Measurements from ENCODE around the gene NUBPL.
"Not testable (repeated sequence)": the region's sequence is repeated elsewhere in the genome, so short reads cannot be mapped to it uniquely, and the experiment has no call there.

NUBPL gene

GRCh38 chr14:31884238-31884637 is 323.0 kb downstream of the NUBPL start:
- Histone ChIP-seq H3K36me3 (ENCODE audit: insufficient read depth, low read length) (no peaks in the 10 kb centered on the region), H3K4me1 (ENCODE audit: insufficient read depth, low read length) (no peaks in the 10 kb centered on the region), H3K9ac (ENCODE audit: low read depth, low read length) (no peak overlapping the region), H3K27me3 (ENCODE audit: insufficient read depth, low read length) (no peaks in the 10 kb centered on the region), H3K9me3 (ENCODE audit: insufficient read depth, low read depth, low read length) (no peaks in the 10 kb centered on the region), H3K27ac (ENCODE audit: low read depth, low read length) (no peak overlapping the region), H3K4me3 (ENCODE audit: low read length) (no peak overlapping the region)
- WGBS = 100% methylated on average over 2 of the region's 2 CpGs

GRCh38 chr14:31884776-31885379 is 323.7 kb downstream of the NUBPL start:
- Histone ChIP-seq H3K9me3 (ENCODE audit: insufficient read depth, low read depth, low read length) (no peaks in the 10 kb centered on the region), H3K27me3 (ENCODE audit: insufficient read depth, low read length) (no peaks in the 10 kb centered on the region), H3K27ac (ENCODE audit: low read depth, low read length) (no peak overlapping the region), H3K4me1 (ENCODE audit: insufficient read depth, low read length) (no peaks in the 10 kb centered on the region), H3K4me3 (ENCODE audit: low read length) (no peak overlapping the region), H3K36me3 (ENCODE audit: insufficient read depth, low read length) (no peaks in the 10 kb centered on the region), H3K9ac (ENCODE audit: low read depth, low read length) (no peak overlapping the region)
- WGBS = 73% methylated on average over 7 of the region's 7 CpGs

- 98% methylated on average over 3 of the region's 3 CpGs for WGBS
- H3K4me1 ChIP-seq (ENCODE audit: insufficient read depth, low read length) = no peaks in the 10 kb centered on the region
- no peak overlapping the region for H3K4me3 ChIP-seq (ENCODE audit: low read length)
- H3K36me3 ChIP-seq (ENCODE audit: insufficient read depth, low read length) = no peaks in the 10 kb centered on the region
- no peaks in the 10 kb centered on the region for H3K9me3 ChIP-seq (ENCODE audit: insufficient read depth, low read depth, low read length)
- no peak overlapping the region for H3K27ac ChIP-seq (ENCODE audit: low read depth, low read length)
- no peaks in the 10 kb centered on the region for H3K27me3 ChIP-seq (ENCODE audit: insufficient read depth, low read length)
- H3K9ac ChIP-seq (ENCODE audit: low read depth, low read length) = no peak overlapping the region
Observed at GRCh38 chr14:31886156-31886835, 325.1 kb downstream of the NUBPL start.

GRCh38 chr14:31887929-31888580 is 326.9 kb downstream of the NUBPL start:
- Histone ChIP-seq H3K27me3 (ENCODE audit: insufficient read depth, low read length) (no peaks in the 10 kb centered on the region), H3K9ac (ENCODE audit: low read depth, low read length) (no peak overlapping the region), H3K36me3 (ENCODE audit: insufficient read depth, low read length) (no peaks in the 10 kb centered on the region), H3K4me1 (ENCODE audit: insufficient read depth, low read length) (peaks cover 13% of the 10 kb centered on the region; the same call in 1 of the 2 replicates), H3K4me3 (ENCODE audit: low read length) (no peak overlapping the region), H3K9me3 (ENCODE audit: insufficient read depth, low read depth, low read length) (no peaks in the 10 kb centered on the region), H3K27ac (ENCODE audit: low read depth, low read length) (no peak overlapping the region)
- 96% methylated on average over 4 of the region's 4 CpGs for WGBS

GRCh38 chr14:31889297-31889696 is 328.1 kb downstream of the NUBPL start:
- Histone ChIP-seq H3K4me1 (ENCODE audit: insufficient read depth, low read length) (peaks cover 20% of the 10 kb centered on the region; the same call in 1 of the 2 replicates), H3K36me3 (ENCODE audit: insufficient read depth, low read length) (no peaks in the 10 kb centered on the region), H3K9ac (ENCODE audit: low read depth, low read length) (no peak overlapping the region), H3K9me3 (ENCODE audit: insufficient read depth, low read depth, low read length) (no peaks in the 10 kb centered on the region), H3K27ac (ENCODE audit: low read depth, low read length) (no peak overlapping the region), H3K4me3 (ENCODE audit: low read length) (no peak overlapping the region), H3K27me3 (ENCODE audit: insufficient read depth, low read length) (no peaks in the 10 kb centered on the region)
- 90% methylated on average over 2 of the region's 2 CpGs for WGBS

- WGBS = 89% methylated on average over 4 of the region's 4 CpGs
- H3K9me3 ChIP-seq (ENCODE audit: insufficient read depth, low read depth, low read length); H3K4me3 ChIP-seq (ENCODE audit: low read length); H3K27ac ChIP-seq (ENCODE audit: low read depth, low read length); H3K36me3 ChIP-seq (ENCODE audit: insufficient read depth, low read length); H3K9ac ChIP-seq (ENCODE audit: low read depth, low read length); H3K27me3 ChIP-seq (ENCODE audit: insufficient read depth, low read length): not testable (repeated sequence)
- H3K4me1 ChIP-seq (ENCODE audit: insufficient read depth, low read length) = peaks cover 26% of the 10 kb centered on the region; the same call in 1 of the 2 replicates
Observed at GRCh38 chr14:31890202-31890601, 329.0 kb downstream of the NUBPL start.

GRCh38 chr14:31893221-31893757 is 332.1 kb downstream of the NUBPL start:
- Histone ChIP-seq H3K9me3 (ENCODE audit: insufficient read depth, low read depth, low read length) (no peaks in the 10 kb centered on the region), H3K9ac (ENCODE audit: low read depth, low read length) (no peak overlapping the region), H3K27ac (ENCODE audit: low read depth, low read length) (no peak overlapping the region), H3K4me3 (ENCODE audit: low read length) (no peak overlapping the region), H3K27me3 (ENCODE audit: insufficient read depth, low read length) (no peaks in the 10 kb centered on the region), H3K36me3 (ENCODE audit: insufficient read depth, low read length) (no peaks in the 10 kb centered on the region), H3K4me1 (ENCODE audit: insufficient read depth, low read length) (peaks cover 33% of the 10 kb centered on the region; the same call in 1 of the 2 replicates)
- 68% methylated on average over 5 of the region's 5 CpGs for WGBS

GRCh38 chr14:31894351-31894750 is 333.1 kb downstream of the NUBPL start:
- 88% methylated on average over 3 of the region's 3 CpGs for WGBS
- Histone ChIP-seq H3K4me1 (ENCODE audit: insufficient read depth, low read length) (peaks cover 33% of the 10 kb centered on the region; the same call in 1 of the 2 replicates), H3K36me3 (ENCODE audit: insufficient read depth, low read length) (no peaks in the 10 kb centered on the region), H3K9ac (ENCODE audit: low read depth, low read length) (no peak overlapping the region), H3K27me3 (ENCODE audit: insufficient read depth, low read length) (no peaks in the 10 kb centered on the region), H3K27ac (ENCODE audit: low read depth, low read length) (no peak overlapping the region), H3K9me3 (ENCODE audit: insufficient read depth, low read depth, low read length) (no peaks in the 10 kb centered on the region), H3K4me3 (ENCODE audit: low read length) (no peak overlapping the region)

- Histone ChIP-seq H3K36me3 (ENCODE audit: insufficient read depth, low read length) (no peaks in the 10 kb centered on the region), H3K27ac (ENCODE audit: low read depth, low read length) (no peak overlapping the region), H3K27me3 (ENCODE audit: insufficient read depth, low read length) (no peaks in the 10 kb centered on the region), H3K9me3 (ENCODE audit: insufficient read depth, low read depth, low read length) (no peaks in the 10 kb centered on the region), H3K4me3 (ENCODE audit: low read length) (no peak overlapping the region), H3K9ac (ENCODE audit: low read depth, low read length) (no peak overlapping the region), H3K4me1 (ENCODE audit: insufficient read depth, low read length) (peaks cover 33% of the 10 kb centered on the region; the same call in 1 of the 2 replicates)
- WGBS = 94% methylated on average over 2 of the region's 2 CpGs
Observed at GRCh38 chr14:31895206-31895605, 334.0 kb downstream of the NUBPL start.

- H3K4me1 ChIP-seq (ENCODE audit: insufficient read depth, low read length) = peaks cover 33% of the 10 kb centered on the region; the same call in 1 of the 2 replicates
- 90% methylated on average over 2 of the region's 2 CpGs for WGBS
- no peak overlapping the region for H3K27ac ChIP-seq (ENCODE audit: low read depth, low read length)
Observed at GRCh38 chr14:31895646-31896045, 334.4 kb downstream of the NUBPL start.

GRCh38 chr14:31897581-31898186 is 336.5 kb downstream of the NUBPL start:
- Histone ChIP-seq H3K27ac (ENCODE audit: low read depth, low read length) (no peak overlapping the region), H3K27me3 (ENCODE audit: insufficient read depth, low read length) (no peaks in the 10 kb centered on the region), H3K36me3 (ENCODE audit: insufficient read depth, low read length) (no peaks in the 10 kb centered on the region), H3K4me1 (ENCODE audit: insufficient read depth, low read length) (peaks cover 24% of the 10 kb centered on the region), H3K9me3 (ENCODE audit: insufficient read depth, low read depth, low read length) (no peaks in the 10 kb centered on the region), H3K9ac (ENCODE audit: low read depth, low read length) (no peak overlapping the region), H3K4me3 (ENCODE audit: low read length) (no peak overlapping the region)
- WGBS = 91% methylated on average over 4 of the region's 4 CpGs

More at GRCh38 chr14:31895646-31896045, 334.4 kb downstream of the NUBPL start:
- Histone ChIP-seq H3K27me3 (ENCODE audit: insufficient read depth, low read length) (no peaks in the 10 kb centered on the region), H3K36me3 (ENCODE audit: insufficient read depth, low read length) (no peaks in the 10 kb centered on the region), H3K9me3 (ENCODE audit: insufficient read depth, low read depth, low read length) (no peaks in the 10 kb centered on the region), H3K4me3 (ENCODE audit: low read length) (no peak overlapping the region), H3K9ac (ENCODE audit: low read depth, low read length) (no peak overlapping the region)

Data from HUES64 (cell line).